NCI-H2171 treated with DMSO at 0.1 percent for 48 hours (cell line): ENCODE measurements around the gene CUEDC1.
A peak's percentile ranks its signal among the peaks of the same experiment; 100 is the strongest.

Experiments used
- DNase-seq: peaks from one replicate; lab custom pipeline; 2025; lab: John Stamatoyannopoulos, UW

The CUEDC1 gene

GRCh38 chr17:57915985-57916757, 39.0 kb downstream of the CUEDC1 start:
- peak; percentile 48 for DNase-seq

DNA sequence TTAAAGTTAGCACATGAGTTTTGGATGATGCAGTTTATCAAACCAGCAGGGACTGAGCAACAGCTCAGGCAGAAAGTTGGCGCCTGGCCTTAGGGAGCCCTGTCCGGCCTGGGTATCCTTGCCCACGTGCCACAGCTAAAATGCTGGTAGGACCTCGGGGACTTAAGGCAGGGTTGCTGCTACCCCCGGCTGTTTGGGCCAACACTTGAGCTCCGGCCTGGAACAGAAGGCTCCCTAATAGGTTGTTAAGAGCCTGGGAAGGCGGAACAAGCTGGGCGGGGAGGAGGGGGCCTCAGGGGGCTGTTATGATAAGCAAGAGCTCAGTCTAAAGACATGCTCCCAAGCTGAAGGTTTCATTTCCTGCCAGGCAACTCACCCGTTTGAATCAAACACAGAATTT, 39.7 kb downstream of the CUEDC1 start:
- DNase-seq = no peak

DNA sequence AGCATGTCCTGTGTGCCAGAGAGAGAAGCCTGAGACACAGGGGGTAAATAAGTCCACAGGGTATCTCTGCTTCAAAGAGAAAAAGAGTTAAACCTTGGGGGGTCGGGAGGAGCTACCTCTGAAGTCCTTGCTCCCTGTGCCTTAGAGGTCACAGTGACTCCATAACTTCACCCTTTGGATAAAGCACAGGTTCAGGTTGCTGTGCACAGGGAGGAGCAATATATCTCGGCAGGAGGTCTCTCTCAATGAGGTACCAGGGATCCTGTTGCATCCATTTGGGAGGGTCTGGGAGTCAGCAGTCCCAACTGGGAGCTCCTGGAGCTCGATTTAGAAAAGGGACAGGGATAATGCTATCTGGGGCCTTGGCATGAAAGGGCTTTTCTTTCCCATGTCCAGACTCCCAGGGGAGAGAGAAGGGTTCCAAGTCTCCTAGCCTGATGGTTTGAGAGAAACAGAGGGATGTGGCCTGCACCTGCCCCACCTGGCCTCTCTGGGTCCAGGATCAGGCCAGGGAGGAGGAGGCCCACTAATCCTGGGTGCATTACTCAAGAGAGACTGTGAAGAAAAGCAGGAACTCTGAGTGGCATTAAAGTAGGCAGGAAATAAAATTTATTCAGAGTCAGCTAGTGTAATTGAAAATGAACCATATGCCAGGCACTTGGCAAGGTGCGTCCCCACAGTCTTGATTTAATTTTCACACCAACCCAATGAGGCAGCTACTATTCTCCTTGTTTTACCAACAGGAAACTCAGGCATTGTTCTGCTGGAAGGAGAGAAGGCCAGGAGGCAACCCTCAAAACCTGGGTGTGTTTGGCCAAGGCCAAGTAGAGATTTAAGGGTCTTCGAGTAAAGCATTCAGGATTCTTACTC, 40.7 kb downstream of the CUEDC1 start:
- DNase-seq = peak; percentile 76

- DNase-seq = peak; percentile 84
Measured at GRCh38 chr17:57913575-57914272, 41.5 kb downstream of the CUEDC1 start.

DNA sequence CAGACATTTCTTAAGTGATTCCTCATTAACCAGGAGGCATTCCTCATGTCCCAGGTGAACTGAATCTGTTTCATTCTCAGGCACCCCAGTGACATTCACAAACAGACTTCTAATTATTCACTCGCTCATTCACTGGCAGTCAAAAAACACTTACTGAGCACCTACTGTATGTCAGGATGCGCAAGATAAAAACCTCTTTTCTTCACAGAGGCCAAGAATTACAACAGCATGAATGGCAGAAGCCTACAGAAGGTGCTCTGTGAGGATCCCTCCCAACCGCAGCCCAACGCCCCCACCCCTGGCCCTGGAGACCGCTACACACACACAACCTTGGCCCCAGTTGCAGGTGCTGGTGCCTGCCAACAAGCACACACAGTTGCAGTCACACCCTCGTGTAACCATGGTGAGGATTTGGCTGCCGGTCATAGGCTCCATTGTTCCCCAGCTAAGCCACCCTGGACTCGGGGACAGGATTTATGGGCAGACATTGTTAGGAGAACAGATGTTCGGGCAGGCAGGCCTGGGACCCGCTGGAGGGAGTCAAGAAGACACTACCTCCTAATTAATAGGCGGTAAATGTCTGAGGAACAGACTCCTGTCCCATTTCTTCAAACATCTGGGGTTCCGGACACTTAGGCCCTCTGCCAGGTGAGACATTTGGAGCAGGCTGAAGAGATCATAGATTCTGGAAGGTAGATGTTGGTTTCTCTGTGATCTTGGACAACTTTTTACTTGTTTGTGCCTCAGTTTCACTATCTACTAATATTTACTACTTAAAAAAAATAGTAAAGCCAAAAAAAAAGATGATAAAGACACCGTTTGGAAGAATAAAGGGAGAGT, 43.2 kb downstream of the CUEDC1 start:
- peak; percentile 88 for DNase-seq

GRCh38 chr17:57910462-57911420, 44.5 kb downstream of the CUEDC1 start:
- no peak for DNase-seq

- no peak for DNase-seq
Measured at GRCh38 chr17:57909551-57909950, 45.7 kb downstream of the CUEDC1 start.

- DNase-seq = no peak
Measured at GRCh38 chr17:57908278-57908677, 46.9 kb downstream of the CUEDC1 start.

DNA sequence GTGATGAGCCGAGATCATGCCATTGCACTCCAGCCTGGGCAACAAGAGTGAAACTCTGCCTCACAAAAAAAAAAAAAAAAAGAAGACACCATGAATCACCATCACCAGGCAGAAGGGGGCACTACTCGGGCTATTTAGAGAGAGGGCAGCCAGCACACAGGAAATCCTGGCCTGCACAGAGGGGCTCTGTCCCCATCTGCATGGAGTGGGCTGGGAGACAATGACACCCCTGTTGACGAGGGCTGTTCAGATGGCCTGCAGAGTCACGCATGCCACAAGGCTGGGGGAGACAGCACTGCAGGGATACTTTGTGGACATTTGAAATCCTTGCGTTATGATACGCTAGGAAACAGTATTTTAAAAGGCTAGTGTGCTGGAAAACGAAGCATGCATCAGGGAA, 48.3 kb downstream of the CUEDC1 start:
- DNase-seq = no peak

DNA sequence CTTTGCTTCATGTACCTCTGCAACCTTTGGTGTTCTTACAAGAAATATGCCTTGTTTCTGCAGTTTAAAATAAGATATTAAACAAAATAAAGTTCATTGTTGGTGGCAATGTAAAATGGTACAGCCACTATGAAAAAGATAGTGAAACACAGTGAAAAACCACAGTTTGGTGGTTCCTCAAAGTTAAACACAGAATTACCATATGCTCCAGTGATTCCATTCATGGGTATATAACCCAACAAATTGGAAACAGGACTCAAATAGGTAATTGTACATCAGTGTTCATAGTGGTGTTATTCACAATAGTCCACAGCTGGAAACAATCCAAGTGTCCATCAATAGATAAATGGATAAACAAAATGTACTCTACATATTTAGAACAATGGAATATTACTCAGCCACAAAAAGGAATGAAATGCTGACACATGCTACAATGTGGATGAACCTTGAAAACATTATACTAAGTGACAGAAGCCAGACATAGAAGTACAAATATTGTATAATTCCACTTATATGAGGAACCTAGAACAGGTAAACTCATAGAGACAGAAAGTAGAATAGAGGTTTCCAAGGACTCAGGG, 49.2 kb downstream of the CUEDC1 start:
- DNase-seq = no peak

DNA sequence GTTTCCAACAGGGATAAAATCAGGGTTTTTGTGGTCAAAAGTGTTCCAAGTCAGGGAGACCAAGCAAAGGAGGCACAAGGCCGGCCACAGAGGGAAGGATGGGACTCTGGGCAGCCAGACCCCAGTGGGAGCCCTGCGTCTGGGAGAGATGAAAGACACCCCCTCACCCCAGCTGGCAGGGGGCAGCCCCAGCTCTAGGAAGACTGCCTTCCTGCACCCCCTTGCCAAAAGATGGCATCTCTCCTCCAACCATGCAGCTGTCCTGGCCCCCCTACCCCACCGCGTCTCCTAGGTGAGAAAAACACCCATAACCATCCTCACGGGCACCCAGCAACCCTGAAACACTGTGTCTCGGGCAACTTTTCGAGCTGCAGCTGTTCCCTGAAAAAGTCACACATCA, 51.3 kb downstream of the CUEDC1 start:
- no peak for DNase-seq

GRCh38 chr17:57902800-57903759, 52.1 kb downstream of the CUEDC1 start:
- DNase-seq = no peak

GRCh38 chr17:57902117-57902799, 53.0 kb downstream of the CUEDC1 start:
- no peak for DNase-seq

DNA sequence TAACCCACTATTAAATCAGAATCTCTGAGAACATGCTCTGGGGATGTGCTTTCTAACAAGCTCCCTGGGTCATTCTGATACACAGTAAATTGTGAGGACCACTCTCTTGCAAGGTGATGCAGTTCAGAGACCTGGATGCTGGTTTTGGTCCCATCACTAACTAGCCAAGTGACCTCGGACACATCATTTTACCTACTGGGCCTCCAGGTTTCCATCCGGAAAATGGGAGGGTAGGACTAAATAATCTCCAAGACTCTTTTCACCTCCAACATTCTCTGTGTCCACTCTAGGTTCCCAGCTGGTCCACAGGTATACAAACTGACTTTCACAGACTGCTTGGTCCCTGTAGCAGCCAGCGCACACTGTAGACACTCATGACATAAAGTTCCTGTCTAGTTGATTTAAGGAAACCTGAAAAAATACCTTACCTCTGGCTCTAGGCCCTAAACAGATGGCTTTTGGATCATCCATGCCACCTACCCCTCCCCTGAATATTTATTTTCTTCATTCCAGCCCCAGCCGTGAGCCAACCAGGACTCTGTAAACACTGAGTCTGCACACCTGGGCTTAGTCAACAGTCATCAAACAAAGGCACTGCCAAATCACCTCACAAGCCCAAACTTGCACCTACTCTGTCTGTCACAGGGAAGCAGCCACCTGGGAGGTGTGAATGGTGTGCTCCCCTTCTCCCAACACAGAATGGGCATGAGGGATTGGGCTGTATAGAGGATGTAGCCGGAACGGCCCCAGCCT, 54.0 kb downstream of the CUEDC1 start:
- DNase-seq = peak; percentile 100

- DNase-seq = no peak
Measured at GRCh38 chr17:57899822-57900221, 55.4 kb downstream of the CUEDC1 start.

- DNase-seq = peak; percentile 86
Measured at GRCh38 chr17:57899391-57899790, 55.8 kb downstream of the CUEDC1 start.

GRCh38 chr17:57898487-57899311, 56.5 kb downstream of the CUEDC1 start:
- DNase-seq = peak; percentile 97
